H9 (cell line): Measurements from ENCODE around the gene HIBCH. TPM values are rescaled to one million over a fixed set of nuclear protein-coding genes. Genes with fewer than 3 reads are reported as not detected.

ENCODE experiments used
- DNase-seq: peaks from one replicate; pipeline ENCODE4 v3.0.0-alpha.2; 2017
- H2AFZ ChIP-seq: one replicate; pipeline ENCODE4 v1.6.1; 2013; ENCODE audit warnings: mild to moderate bottlenecking, low read length, control low read depth, moderate library complexity
- H2AK5ac ChIP-seq: 2 replicates; pipeline ENCODE4 v1.6.1; 2013; ENCODE audit warnings: low read length, control low read depth, mixed read lengths; ENCODE audit not compliant: insufficient read length
- H2BK120ac ChIP-seq: one replicate; pipeline ENCODE4 v1.6.1; 2013; ENCODE audit warnings: low read depth, mild to moderate bottlenecking, low read length, control low read depth, inconsistent platforms; ENCODE audit not compliant: poor library complexity, severe bottlenecking
- H2BK12ac ChIP-seq: 2 replicates; pipeline ENCODE4 v1.6.1; 2013; ENCODE audit warnings: low read length, control low read depth, mixed read lengths, low read depth; ENCODE audit not compliant: insufficient read length
- H2BK15ac ChIP-seq: 2 replicates; pipeline ENCODE4 v1.6.1; 2013; ENCODE audit warnings: low read depth, low read length, control low read depth
- H2BK20ac ChIP-seq: one replicate; pipeline ENCODE4 v1.6.1; 2013; ENCODE audit warnings: low read depth, mild to moderate bottlenecking, low read length, control low read depth, inconsistent platforms; ENCODE audit not compliant: poor library complexity, severe bottlenecking
- H2BK5ac ChIP-seq: 2 replicates; pipeline ENCODE4 v1.6.1; 2013; ENCODE audit warnings: low read length, control low read depth, mixed read lengths; ENCODE audit not compliant: insufficient read length
- H3K14ac ChIP-seq: 2 replicates; pipeline ENCODE4 v1.6.1; 2013; ENCODE audit warnings: low read length, control low read depth; ENCODE audit not compliant: insufficient read depth
- H3K18ac ChIP-seq: 2 replicates; pipeline ENCODE4 v1.6.1; 2013; ENCODE audit warnings: low read depth, mild to moderate bottlenecking, mixed read lengths, low read length, control low read depth; ENCODE audit not compliant: insufficient read length
- H3K23ac ChIP-seq: 2 replicates; pipeline ENCODE4 v1.6.1; 2013; ENCODE audit warnings: low read length, control low read depth, mixed read lengths, low read depth; ENCODE audit not compliant: insufficient read length
- H3K23me2 ChIP-seq: 2 replicates; pipeline ENCODE4 v1.6.1; 2013; ENCODE audit warnings: low read depth, mild to moderate bottlenecking, mixed read lengths, low read length, control low read depth; ENCODE audit not compliant: insufficient read length, poor library complexity, severe bottlenecking
- H3K27ac ChIP-seq: 2 replicates; pipeline ENCODE4 v1.5.1; 2013; ENCODE audit warnings: low read length, control low read depth, mixed read lengths, low read depth; ENCODE audit not compliant: insufficient read length
- H3K27me3 ChIP-seq: 2 replicates; pipeline ENCODE4 v1.6.1; 2013; ENCODE audit warnings: low read length, control low read depth, inconsistent platforms; ENCODE audit not compliant: insufficient read depth
- H3K4ac ChIP-seq: 2 replicates; pipeline ENCODE4 v1.6.1; 2013; ENCODE audit warnings: low read depth, mild to moderate bottlenecking, control low read depth, inconsistent platforms, low read length, moderate library complexity
- H3K4me1 ChIP-seq: 2 replicates; pipeline ENCODE4 v1.6.1; 2013; ENCODE audit warnings: low read length, control low read depth, inconsistent platforms; ENCODE audit not compliant: insufficient read depth
- H3K4me2 ChIP-seq: 2 replicates; pipeline ENCODE4 v1.6.1; 2013; ENCODE audit warnings: low read length, control low read depth, mixed read lengths; ENCODE audit not compliant: insufficient read length, insufficient read depth
- H3K56ac ChIP-seq: 2 replicates; pipeline ENCODE4 v1.6.1; 2013; ENCODE audit warnings: low read depth, mild to moderate bottlenecking, mixed read lengths, low read length, control low read depth; ENCODE audit not compliant: insufficient read length
- H3K79me1 ChIP-seq: 2 replicates; pipeline ENCODE4 v1.6.1; 2013; ENCODE audit warnings: low read depth, mild to moderate bottlenecking, moderate library complexity, low read length, control low read depth, inconsistent platforms; ENCODE audit not compliant: insufficient read depth, poor library complexity, severe bottlenecking
- H3K79me2 ChIP-seq: 2 replicates; pipeline ENCODE4 v1.6.1; 2013; ENCODE audit warnings: low read length, control low read depth, inconsistent platforms; ENCODE audit not compliant: insufficient read depth
- H3K9ac ChIP-seq: 2 replicates; pipeline ENCODE4 v1.6.1; 2013; ENCODE audit warnings: low read length, control low read depth, mixed read lengths; ENCODE audit not compliant: insufficient read length; ENCODE audit errors: extremely low read depth
- H3K9me3 ChIP-seq: one replicate; pipeline ENCODE4 v1.6.1; 2013; ENCODE audit warnings: low read depth, low read length, inconsistent platforms; ENCODE audit not compliant: control insufficient read depth
- H3T11ph ChIP-seq: one replicate; pipeline ENCODE4 v1.6.1; 2013; ENCODE audit warnings: mild to moderate bottlenecking, low read length, control low read depth, inconsistent platforms
- H4K20me1 ChIP-seq: one replicate; pipeline ENCODE4 v1.6.1; 2013; ENCODE audit not compliant: control insufficient read depth, insufficient read length, insufficient read depth
- H4K5ac ChIP-seq: 2 replicates; pipeline ENCODE4 v1.6.1; 2013; ENCODE audit warnings: low read depth, mild to moderate bottlenecking, mixed read lengths, low read length, control low read depth; ENCODE audit not compliant: insufficient read length
- H4K8ac ChIP-seq: replicated peaks from 2 replicates; pipeline ENCODE4 v1.6.1; 2013; ENCODE audit warnings: low read length, control low read depth, mixed read lengths, low read depth; ENCODE audit not compliant: insufficient read length
- H4K91ac ChIP-seq: 2 replicates; pipeline ENCODE4 v1.6.1; 2013; ENCODE audit warnings: low read depth, mild to moderate bottlenecking, moderate library complexity, mixed read lengths, low read length, control low read depth; ENCODE audit not compliant: insufficient read length
- H3K27ac Mint-ChIP-seq, 3 experiments: 2 replicates in 2 of 3; 3 replicates in 1 of 3; pipeline ENCODE4 v1.8.0; 2020 to 2021; ENCODE audit warnings: mixed read lengths in 3 of 3, mild to moderate bottlenecking in 1 of 3, moderate library complexity in 1 of 3
- H3K27me3 Mint-ChIP-seq: 2 replicates; pipeline ENCODE4 v1.8.0; 2021; ENCODE audit warnings: low read depth, mild to moderate bottlenecking, moderate library complexity, mixed read lengths
- H3K36me3 Mint-ChIP-seq, 3 experiments: 2 replicates in 2 of 3; 3 replicates in 1 of 3; pipeline ENCODE4 v1.8.0; 2020 to 2021; ENCODE audit warnings: low read depth in 3 of 3, mixed read lengths in 3 of 3; ENCODE audit not compliant: insufficient read depth in 1 of 3
- H3K4me1 Mint-ChIP-seq, 2 experiments: 2 replicates each; pipeline ENCODE4 v1.8.0; 2020; ENCODE audit warnings: mixed read lengths in 2 of 2
- H3K4me3 Mint-ChIP-seq, 2 experiments: 2 replicates in 1 of 2; 3 replicates in 1 of 2; pipeline ENCODE4 v1.8.0; 2020 to 2021; ENCODE audit warnings: mild to moderate bottlenecking in 2 of 2, mixed read lengths in 2 of 2, moderate library complexity in 1 of 2
- H3K9me3 Mint-ChIP-seq, 2 experiments: 2 replicates in 1 of 2; 3 replicates in 1 of 2; pipeline ENCODE4 v1.8.0; 2020; ENCODE audit warnings: mild to moderate bottlenecking in 2 of 2, mixed read lengths in 2 of 2, moderate library complexity in 1 of 2
- CTCF ChIP-seq: fragments of 200-600 bp; sonication (generic); conservative IDR thresholded peaks from 3 replicates; pipeline ENCODE4 v1.8.0; 2021; ENCODE audit warnings: antibody characterized with exemption, mild to moderate bottlenecking
- total RNA-seq: library from RNA; stranded (reverse); gene quantifications from 2 replicates; pipeline ENCODE4 v1.2.1, GENCODE V29; 2021

HIBCH gene
- total RNA-seq, 1 experiment from 2014 or later, result 28.0 TPM

- H3K23ac ChIP-seq, result no peak overlapping the region
- no peak overlapping the region for H2BK15ac ChIP-seq
- H3K9me3 ChIP-seq, result no peaks in the 10 kb centered on the region
- H2AK5ac ChIP-seq, result no peak overlapping the region
- Mint-ChIP-seq H3K9me3 (no peaks in the 10 kb centered on the region), H3K27ac (no peak overlapping the region), H3K36me3 (no peaks in the 10 kb centered on the region), H3K27me3 (0 out of 2 replicates have a peak, but pooled peaks cover 2% of the 10 kb centered on the region), H3K4me1 (peaks cover under 1 to 1% of the 10 kb centered on the region in 2 experiments), H3K4me3 (no peak overlapping the region)
- no peaks in the 10 kb centered on the region for H4K20me1 ChIP-seq
- no peak overlapping the region for H2AFZ ChIP-seq
- no peaks in the 10 kb centered on the region for H3K79me1 ChIP-seq
- no peak overlapping the region for H4K91ac ChIP-seq
- no peak overlapping the region for H2BK120ac ChIP-seq
- H2BK20ac ChIP-seq, result no peak overlapping the region
- DNase-seq, result no peak
- no peak overlapping the region for H3K56ac ChIP-seq
- no peak overlapping the region for H3K9ac ChIP-seq
- no peaks in the 10 kb centered on the region for H3K27me3 ChIP-seq
- H3K14ac ChIP-seq, result no peak overlapping the region
- no peak overlapping the region for H4K5ac ChIP-seq
- no peak overlapping the region for H3K27ac ChIP-seq
- H2BK12ac ChIP-seq, result no peak overlapping the region
- H3K79me2 ChIP-seq, result no peaks in the 10 kb centered on the region
- no peak overlapping the region for H4K8ac ChIP-seq
- H2BK5ac ChIP-seq, result no peak overlapping the region
- H3K4me2 ChIP-seq, result no peak overlapping the region
- H3K23me2 ChIP-seq, result no peaks in the 10 kb centered on the region
- no peak overlapping the region for H3K4ac ChIP-seq
- no peak overlapping the region for H3T11ph ChIP-seq
- no peak overlapping the region for H3K18ac ChIP-seq
- H3K4me1 ChIP-seq, result no peaks in the 10 kb centered on the region
- TF ChIP-seq CTCF, result no peak
Observed at GRCh38 chr2:190335225-190335559, 15.6 kb upstream of the HIBCH start.
